Hepatic stellate cell (primary cell): ENCODE data around the gene ALDH7A1.
"Not testable (repeated sequence)": the region's sequence is repeated elsewhere in the genome, so short reads cannot be mapped to it uniquely, and the experiment has no call there.

ENCODE experiments used
- DNase-seq: peaks from one replicate; pipeline ENCODE4 v3.0.0; 2011; ENCODE audit warnings: low spot score

Gene ALDH7A1

DNA sequence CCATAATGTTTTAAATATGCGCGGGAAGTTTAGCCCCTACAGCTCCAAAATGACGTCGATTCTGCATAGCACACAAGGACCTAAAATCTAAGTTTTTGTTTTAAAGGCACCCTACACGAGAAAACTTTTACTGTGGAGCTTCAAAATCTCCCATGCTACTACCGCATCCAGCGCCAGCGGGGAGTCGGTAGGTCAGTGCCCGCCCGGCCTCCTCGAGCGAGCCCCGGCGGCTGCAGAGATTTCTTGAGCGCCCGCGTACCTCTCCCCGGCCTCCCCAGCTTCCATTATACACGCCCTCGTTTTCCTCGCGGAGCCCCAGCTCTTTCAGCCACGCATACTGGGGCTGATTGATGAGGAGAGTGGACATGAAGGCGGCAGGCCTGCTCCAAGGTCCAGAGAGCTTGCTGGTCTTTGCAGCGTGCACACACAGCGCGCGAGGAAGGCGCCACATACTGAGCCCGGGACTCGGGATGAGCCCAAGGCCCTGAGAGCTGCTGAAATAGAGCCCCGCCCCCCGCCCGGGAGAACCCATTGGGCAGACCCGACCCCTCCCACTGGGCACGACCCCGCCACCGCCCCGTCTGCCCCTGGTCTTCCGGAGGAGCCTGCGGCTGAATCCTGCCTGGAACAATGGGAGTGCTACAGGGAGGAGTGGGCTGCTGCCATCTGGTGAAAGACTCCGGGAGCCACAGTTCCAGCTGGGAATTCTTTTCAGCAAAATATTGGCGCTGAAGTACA, at the start of gene ALDH7A1:
ALDH7A1 (minus strand) TSS at position 472 of the 738 bp plus-strand sequence; CDS start at position 451, 21 bp downstream.
- peak; percentile 92 for DNase-seq

DNA sequence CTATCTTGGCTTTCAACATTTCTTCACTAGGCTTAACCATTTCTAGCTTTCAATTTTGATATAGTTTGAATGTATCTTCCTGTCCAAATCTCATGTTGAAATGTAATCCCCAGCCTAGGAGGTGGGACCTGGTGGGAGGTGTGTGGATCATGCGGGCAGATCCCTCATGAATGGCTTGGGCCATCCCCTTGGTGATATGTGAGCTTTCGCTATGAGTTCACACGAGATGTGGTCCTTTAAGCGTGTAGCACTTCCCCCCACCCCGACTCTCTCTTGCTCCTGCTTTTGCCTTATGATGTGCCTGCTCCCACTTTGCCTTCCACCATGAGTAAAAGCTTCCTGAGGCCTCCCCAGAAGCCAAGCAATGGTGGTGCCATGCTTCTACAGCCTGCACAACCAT, 46.4 kb upstream of the ALDH7A1 start:
- DNase-seq, result no peak

DNA sequence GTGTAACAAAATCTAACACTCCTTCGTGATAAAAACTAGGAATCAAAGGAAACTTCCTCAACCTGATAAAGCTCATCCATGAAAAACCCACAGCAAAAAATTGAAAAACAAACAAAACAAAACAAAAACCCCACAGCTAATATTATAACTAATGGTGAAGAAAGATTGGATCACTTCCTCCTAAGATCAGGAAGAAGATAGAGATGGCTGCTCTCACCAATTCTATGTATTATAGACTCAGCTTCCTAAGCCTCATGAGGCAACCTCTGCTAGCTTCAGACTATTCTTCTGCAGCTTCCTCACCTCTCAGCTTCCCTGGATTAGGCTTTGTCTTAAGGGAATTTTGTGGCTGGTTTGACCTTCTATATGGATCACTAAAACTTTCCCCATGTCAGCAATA, 45.8 kb upstream of the ALDH7A1 start:
- DNase-seq, result no peak

DNA sequence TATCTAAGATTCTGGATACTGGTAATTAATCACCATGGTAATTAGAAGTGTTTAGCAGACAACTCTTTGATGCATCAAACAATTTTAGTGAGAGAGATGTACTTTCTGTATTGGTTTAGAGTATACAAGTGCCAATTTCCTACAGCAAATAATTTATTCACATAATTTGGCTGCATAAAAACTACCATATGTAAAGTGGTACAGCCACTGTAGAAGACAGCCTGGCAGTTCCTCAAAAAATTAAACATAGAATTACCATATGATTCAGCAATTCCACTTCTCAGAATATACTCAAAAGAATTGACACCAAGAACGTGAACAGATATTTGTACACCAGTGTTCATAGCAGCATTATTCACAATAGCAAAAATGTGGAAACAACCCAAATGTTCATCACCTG, 41.9 kb upstream of the ALDH7A1 start:
- no peak for DNase-seq

DNA sequence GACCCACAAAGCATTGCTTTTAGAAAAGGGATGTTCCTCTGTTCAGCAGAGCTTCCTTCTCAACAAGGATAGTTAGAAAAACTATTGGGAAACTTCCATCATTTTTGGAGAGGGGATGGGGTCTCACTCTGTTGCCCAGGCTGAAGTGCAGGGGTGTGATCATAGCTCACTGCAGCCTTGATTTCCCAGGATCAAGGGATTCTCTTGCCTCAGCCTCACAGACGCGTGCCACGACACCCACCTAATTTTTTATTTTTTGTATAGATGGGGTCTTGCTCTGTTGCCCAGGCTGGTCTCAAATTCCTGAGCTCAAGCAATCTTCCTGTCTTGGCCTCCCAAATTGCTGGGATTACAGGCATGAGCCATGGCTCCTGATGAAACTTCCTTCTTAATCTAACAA, 40.6 kb upstream of the ALDH7A1 start:
- DNase-seq, result no peak

DNA sequence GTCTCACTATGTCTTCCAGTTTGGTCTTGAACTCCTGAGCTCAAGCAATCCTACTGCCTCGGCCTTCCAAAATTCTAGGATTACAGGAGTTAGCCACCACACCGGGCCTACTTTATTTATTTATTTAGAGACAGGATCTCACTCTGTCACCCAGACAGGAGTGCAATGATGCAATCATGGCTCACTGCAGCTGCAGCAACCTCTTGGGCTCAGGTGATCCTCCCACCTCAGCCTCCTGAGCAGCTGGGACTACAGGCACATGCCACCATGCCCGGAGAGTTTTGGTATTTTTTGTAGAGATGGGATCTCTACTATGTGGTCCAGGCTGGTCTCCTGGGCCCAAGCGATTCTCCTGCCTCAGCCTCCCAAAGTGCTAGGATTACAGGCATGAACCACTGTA, 38.5 kb upstream of the ALDH7A1 start:
- DNase-seq, result no peak

DNA sequence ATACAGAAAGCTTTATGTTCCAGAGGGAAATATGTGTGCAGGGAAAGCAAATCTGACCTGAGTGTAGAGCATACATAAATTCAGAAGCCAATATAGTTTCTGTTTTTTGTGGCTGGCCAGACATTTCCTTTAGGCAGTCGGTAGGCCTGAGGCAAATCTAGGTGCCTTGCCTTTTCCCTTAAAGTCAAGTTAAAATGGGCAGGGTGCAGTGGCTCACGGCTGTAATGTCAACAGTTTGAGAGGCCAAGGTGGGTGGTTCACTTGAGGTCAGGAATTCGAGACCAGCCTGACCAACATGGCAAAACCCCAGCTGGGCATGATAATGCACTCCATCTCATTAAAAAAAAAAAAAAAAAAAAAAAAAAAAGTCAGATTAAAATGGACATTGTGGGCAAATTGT, 36.9 kb upstream of the ALDH7A1 start:
- no peak for DNase-seq

DNA sequence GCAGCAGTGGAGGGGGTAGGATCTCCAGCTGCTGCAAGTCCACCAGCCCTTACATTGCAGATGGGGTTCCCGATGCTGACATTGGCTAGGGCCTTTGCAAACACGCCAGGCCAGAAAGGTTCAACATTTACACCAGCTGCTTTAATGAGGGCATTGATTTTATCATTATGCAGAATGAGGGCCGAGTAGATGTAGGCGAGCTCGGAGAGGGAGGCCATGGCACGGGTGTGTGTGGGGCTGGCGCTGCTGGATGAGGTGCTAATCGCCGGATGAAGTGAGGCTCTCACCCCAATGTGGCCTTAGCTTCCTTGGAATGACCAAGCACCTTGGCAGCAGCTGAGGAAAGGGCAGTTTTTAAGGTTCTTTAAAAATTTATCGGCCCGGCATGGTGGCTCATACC, 33.1 kb upstream of the ALDH7A1 start:
- no peak for DNase-seq

DNA sequence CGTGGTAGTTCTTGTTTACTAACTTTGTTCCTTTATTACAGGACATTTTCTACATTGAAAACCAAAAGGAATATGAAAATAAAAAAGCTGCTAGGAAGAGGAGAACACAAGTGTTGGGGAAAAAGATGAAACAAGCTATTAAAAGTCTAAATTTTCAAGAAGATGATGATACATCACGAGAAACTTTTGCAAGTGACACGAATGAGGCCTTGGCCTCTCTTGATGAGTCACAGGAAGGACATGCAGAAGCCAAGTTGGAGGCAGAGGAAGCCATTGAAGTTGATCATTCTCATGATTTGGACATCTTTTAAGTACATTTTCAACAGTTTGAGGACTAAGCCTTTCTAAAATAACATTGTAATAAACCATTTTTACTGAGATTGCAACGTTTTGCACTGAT, 29.5 kb upstream of the ALDH7A1 start:
- DNase-seq, result peak; percentile 81

DNA sequence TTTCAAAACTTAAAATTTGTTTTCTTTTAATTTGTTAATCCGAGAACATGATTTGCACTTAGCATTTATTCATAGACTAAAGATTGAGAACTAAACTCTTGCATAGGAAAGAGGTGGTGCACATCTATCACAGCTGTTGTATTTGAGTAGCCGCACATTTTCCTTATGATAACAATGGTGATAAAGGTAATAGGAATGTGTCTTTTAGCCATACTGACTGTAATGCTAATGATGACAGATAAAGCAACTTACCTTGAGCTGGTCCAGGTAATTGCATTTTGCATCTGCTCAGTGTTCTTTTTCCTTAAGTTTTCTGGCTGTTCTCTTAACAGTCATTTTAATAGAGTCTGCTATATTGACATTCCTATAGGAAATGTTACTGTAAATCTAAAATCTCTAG, 24.8 kb upstream of the ALDH7A1 start:
- no peak for DNase-seq

DNA sequence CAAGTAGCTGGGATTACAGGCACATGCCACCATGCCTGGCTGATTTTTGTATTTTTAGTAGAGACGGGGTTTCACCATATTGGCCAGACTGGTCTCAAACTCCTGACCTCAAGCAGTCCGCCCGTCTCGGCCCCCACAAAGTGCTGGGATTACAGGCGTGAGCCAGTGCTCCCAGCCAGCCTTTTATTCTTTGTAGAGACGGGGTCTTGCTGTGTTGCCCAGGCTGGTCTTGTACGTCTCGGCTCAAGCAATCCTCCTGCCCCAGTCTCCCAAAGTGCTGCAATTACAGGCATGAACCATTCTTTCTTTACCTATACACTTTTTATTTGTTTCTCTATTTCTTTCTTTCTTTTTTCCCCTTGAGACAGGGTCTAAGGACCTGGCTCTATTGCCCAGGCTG, 22.6 kb upstream of the ALDH7A1 start:
- DNase-seq, result not testable (repeated sequence)

DNA sequence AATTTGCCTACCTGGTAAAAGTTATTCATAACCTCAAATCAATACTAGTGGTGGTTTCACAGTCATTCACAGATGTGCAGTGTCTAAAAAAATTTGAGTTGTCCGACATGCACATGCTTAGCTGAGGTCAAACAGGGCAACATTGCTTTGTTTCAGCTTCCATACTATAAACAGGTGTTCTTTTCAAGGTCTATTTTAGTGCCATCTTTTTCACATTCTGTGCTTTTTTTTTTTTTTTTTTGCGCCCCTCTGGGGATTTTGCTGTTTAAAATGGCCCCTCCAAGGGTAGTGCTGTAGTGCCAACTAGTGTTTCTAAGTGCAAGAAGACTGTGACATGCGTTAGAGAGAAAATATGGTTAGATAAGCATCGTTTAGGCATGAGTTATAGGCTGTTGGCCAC, 20.3 kb upstream of the ALDH7A1 start:
- DNase-seq, result no peak

DNA sequence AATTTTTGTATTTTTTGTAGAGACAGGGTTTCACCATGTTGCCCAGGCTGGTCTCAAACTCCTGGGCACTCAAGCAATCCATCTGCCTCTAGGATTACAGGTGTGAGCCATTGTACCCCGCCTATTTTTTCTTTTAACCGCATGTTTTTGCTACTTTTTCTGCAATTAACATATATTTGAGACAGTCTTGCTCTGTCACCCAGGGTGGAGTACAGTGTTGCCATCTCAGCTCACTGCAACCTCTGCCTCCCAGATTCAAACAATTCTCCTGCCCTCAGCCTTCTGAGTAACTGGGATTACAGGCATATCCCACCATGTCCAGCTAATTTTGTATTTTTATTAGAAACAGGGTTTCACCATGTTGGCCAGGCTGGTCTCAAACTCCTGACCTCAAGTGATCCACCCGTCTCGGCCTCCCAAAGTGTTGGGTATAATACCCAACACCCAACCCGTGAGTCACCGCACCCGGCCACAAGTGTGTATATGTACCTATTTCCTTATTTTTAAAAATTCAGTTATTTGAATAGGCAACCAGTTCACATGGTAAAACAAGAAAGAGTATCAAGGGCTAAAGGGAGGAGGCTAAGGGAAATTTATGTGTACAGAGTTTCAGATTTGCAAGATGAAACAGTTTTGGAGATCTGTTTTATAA, 19.0 kb upstream of the ALDH7A1 start:
- DNase-seq, result no peak

DNA sequence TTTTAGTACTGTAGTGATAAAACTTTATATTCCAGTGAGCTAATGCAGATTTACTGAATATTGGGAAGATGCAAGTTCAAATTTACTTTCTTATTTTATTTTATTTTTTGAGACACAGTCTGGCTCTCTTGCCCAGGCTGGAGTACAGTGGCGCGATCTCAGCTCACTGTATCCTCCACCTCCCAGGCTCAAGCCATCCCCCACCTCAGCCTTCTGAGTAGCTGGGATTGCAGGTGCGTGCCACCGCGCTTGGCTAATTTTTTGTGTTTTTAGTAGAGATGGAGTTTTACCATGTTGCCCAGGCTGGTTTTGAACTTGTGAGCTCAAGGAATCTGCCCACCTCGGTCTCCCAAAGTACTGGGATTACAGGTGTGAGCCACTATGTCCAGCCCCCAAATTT, 15.6 kb upstream of the ALDH7A1 start:
- DNase-seq, result no peak

DNA sequence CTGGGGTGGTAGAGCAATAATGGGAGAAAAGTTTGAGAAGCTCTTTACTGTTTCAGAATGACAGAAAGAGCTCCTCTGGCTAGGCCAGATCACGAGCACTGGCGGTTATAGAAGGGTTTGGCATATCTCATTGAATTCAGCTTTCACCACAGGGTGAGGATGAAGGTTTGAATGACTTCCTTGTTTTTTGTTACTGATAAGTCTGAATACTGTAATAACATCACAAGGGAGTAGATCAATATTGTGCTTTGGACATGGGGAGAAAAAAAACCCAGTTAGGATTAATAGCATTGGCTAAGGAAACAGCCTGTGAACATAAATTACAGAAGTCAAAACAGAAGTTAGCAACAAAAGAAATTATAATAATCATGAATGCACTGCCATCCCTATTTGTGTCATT, 15.1 kb upstream of the ALDH7A1 start:
- no peak for DNase-seq

DNA sequence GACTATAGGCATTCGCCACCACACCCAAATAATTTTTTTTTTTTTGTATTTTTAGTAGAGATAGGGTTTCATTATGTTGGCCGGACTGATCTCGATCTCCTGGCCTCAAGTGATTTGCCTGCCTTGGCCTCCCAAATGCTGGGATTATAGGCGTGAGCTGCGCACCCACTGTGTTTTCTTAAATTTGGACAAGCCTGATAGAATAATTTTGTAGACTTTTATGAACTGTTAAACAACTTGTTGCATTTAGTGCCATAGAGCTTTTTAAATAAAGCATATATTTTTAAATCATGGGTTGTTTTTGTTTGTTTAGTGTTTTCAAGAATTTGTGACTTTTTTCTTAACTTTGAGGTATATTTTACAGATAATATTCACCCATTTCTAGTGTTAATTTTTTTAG, 10.5 kb upstream of the ALDH7A1 start:
- no peak for DNase-seq

DNA sequence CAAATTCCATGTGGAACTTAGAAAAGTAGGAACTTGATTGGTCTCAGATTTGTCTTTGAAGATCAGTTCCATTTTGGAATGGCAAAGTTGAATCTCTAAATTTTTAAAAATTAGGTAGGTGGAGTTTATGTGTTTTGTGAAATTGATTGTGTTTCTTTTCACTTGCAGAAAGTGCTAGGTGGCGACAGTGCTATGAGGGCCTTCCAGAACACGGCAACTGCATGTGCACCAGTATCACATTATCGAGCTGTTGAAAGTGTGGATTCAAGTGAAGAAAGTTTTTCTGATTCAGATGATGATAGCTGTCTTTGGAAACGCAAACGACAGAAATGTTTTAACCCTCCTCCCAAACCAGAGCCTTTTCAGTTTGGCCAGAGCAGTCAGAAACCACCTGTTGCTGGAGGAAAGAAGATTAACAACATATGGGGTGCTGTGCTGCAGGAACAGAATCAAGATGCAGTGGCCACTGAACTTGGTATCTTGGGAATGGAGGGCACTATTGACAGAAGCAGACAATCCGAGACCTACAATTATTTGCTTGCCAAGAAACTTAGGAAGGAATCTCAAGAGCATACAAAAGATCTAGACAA, 8.5 kb upstream of the ALDH7A1 start:
- DNase-seq, result no peak

DNA sequence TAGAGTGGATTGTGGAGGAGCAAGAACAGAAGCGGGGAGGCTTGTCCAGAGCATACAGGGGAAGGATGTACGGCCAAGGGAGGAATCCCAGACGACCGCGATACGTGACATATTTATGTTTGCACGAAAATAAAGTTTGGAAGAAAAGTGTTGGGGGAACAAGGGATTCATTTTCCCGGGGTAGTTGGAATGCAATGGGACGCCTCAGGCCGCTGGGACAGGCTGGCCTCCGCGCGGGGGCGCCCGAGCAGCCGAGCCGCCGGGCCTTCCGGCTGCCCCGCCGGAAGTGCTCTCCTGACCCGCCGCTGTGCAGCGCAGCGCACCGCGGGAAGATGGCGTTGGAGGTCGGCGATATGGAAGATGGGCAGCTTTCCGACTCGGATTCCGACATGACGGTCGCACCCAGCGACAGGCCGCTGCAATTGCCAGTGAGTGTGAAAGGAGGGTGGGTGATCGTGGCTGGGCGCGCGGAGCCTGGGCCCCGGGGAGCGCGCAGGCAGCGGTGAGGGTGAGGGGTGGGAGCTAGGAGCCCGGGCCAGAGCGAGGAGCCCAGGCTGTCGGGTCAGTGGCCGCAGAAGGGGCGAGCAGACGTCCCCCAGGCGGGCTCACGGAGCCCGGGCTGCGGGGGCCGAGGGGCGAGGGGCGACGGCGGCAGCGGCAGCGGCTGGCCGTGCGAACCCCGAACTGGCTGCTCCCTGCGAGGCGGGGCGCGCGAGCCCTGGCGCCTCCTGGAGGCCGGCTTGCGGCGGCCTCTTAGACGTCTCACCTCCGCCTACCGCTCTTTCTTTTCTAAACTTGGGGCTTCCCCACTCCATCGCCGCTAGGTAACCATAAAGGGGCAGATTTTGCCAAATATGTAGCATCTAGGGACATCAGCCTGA, 5.9 kb upstream of the ALDH7A1 start, which contains the start of gene PHAX:
PHAX (plus strand) TSS at position 317 of the 881 bp plus-strand sequence; CDS start at position 333, 16 bp downstream.
- peak; percentile 84 for DNase-seq

DNA sequence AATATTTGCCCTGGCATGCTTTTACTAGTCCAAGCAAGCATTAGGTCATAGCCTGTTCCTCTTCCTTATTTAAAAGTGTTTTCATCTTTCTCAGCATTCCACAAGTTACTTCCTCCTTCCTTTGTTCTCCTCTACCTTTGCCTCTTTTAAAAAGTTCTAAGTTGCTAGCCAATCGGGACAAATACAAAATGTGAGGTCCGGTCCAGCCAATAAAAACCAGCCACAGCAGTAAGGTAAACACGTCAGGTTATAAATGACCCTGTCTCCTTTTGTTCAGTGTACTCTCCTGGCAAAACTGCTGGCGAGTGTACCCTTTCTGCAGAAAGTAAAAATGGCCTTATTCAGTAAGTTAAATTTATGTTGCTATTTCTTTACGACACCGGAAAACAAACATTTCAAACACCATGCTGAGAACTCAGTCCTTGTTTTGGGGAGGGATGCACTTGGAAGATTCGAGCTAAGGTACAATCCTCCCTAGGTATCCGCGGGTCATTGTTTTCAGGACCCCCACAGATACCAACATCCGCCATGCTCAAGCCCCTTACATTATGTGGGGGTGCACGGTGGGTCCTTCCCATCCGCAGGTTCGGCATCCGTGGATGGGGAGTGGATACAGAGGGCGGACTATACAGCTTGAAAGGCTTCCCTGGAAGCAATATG, 5.1 kb upstream of the ALDH7A1 start:
- not testable (repeated sequence) for DNase-seq

DNA sequence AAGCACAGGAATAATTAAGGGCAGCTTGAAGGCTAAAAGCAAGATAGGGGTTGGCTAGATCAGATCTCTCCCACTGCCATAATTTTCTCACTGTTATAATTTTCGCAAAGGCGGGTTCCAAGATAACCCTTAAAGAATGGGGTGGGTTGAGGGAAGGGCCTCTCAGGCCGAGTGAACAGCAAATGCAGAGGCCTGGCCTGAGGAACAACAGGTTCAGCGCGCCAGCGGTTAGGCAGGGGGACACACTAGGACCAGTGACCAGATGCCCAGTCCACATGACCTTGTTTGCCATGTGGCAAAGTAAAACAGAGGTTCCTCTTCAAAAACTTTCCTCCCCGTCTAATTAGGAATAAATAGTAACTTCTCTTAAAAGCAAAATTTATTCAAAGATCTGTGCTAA, 4.5 kb upstream of the ALDH7A1 start:
- no peak for DNase-seq

DNA sequence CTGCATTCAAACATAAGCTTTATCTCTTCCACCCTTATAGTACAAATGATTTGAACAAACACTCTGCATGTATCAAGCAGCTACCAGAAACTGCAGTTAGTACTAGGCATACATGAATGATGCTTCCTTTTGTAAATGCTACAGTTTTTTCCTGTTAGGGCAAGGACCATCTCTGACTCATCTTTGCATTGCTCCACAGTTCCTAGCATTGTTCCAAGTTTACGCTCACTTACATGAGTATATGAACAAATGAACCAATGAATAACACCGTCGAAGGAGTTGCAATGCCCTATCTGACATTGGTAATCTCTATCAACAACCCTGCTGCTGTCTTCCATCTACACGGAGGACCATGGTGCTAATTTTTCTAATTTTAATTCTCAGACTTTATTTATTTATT, 2.1 kb upstream of the ALDH7A1 start:
- DNase-seq, result no peak
